HCT116 (cell line): ENCODE results near the gene PDE7B. TPM values are rescaled to one million over a fixed set of nuclear protein-coding genes. Genes with fewer than 3 reads are reported as not detected.
"Not testable (repeated sequence)": the region's sequence is repeated elsewhere in the genome, so short reads cannot be mapped to it uniquely, and the experiment has no call there.

Experiments used
- ATAC-seq: fragments of 200-7000 bp; cut with Tn5 transposase; 2 replicates; pipeline ENCODE4 v1.9.1; 2020; ENCODE audit warnings: mild to moderate bottlenecking, moderate library complexity
- BruUV-seq: library from RNA; stranded (reverse); fragments of 400-500 nt; replicated peaks from 2 replicates; lab custom pipeline; 2021; lab: Mats Ljungman, UMichigan
- CTCF ChIA-PET: fragments of 300-600 bp; sonication (Branson Sonifier 250); formaldehyde crosslinking; loops from one replicate; lab custom pipeline; 2021; ENCODE audit warnings: antibody characterized with exemption; lab: Charles Lee
- POLR2A ChIA-PET: fragments of 300-600, 350-600 bp; sonication (Branson Sonifier 250); formaldehyde crosslinking; loops from one replicate; lab custom pipeline; 2021; ENCODE audit warnings: antibody characterized with exemption; lab: Charles Lee
- RAD21 ChIA-PET, 2 experiments: fragments of 300-600 bp; sonication (Branson Sonifier 250); formaldehyde crosslinking; loops; one replicate each; lab custom pipeline; 2023; ENCODE audit warnings: low total read pairs in 2 of 2; ENCODE audit not compliant: uncharacterized antibody in 2 of 2, unreplicated experiment in 2 of 2, low non-redundant PET in 1 of 2; lab: Charles Lee
- DNase-seq: peaks from one replicate; pipeline ENCODE4 v3.0.0-alpha.2; 2010; ENCODE audit warnings: low read depth, low spot score
- H2AFZ ChIP-seq: fragments of 200-600 bp; shearing (Covaris generic), sonication (generic); 2 replicates; pipeline ENCODE4 v1.6.1; 2017; ENCODE audit warnings: low read depth, mixed run types, mixed read lengths, antibody characterized with exemption, low read length; ENCODE audit not compliant: poor library complexity, severe bottlenecking
- H3K27ac ChIP-seq: 2 replicates; pipeline ENCODE4 v1.5.1; 2012; ENCODE audit warnings: low read depth, low read length
- H3K27me3 ChIP-seq: fragments of 200-600 bp; sonication (generic); 2 replicates; pipeline ENCODE4 v1.6.1; 2016; ENCODE audit warnings: mixed run types, low read length, mixed read lengths; ENCODE audit not compliant: insufficient read depth
- H3K36me3 ChIP-seq, 2 experiments: fragments of 200-500 bp in 1 of 2; fragments of 200-600 bp in 1 of 2; sonication (Bioruptor generic) in 1 of 2; sonication (generic) in 1 of 2; 2 replicates each; pipeline versions ENCODE4 v1.5.1 to v1.6.1; 2014 to 2016; ENCODE audit warnings: low read length in 2 of 2, inconsistent platforms in 1 of 2, mixed read lengths in 1 of 2, mixed run types in 1 of 2; ENCODE audit not compliant: insufficient read depth in 2 of 2, control insufficient read depth in 1 of 2
- H3K4me1 ChIP-seq, 2 experiments: fragments of 200-600 bp in 1 of 2; sonication (generic) in 1 of 2; 2 replicates each; pipeline versions ENCODE4 v1.5.1 to v1.6.1; 2012 to 2017; ENCODE audit warnings: low read length in 2 of 2, inconsistent platforms in 1 of 2, mild to moderate bottlenecking in 1 of 2, mixed read lengths in 1 of 2, mixed run types in 1 of 2, moderate library complexity in 1 of 2; ENCODE audit not compliant: insufficient read depth in 2 of 2, control insufficient read depth in 1 of 2
- H3K4me2 ChIP-seq: fragments of 200-600 bp; sonication (generic); 2 replicates; pipeline ENCODE4 v1.6.1; 2017; ENCODE audit warnings: mixed run types, low read length, mixed read lengths
- H3K4me3 ChIP-seq, 2 experiments: fragments of 200-600 bp in 1 of 2; sonication (generic) in 1 of 2; replicated peaks in 1 of 2; 2 replicates each; pipeline ENCODE4 v1.5.1; 2011 to 2016; ENCODE audit warnings: low read length in 2 of 2, control low read depth in 1 of 2, low read depth in 1 of 2, mild to moderate bottlenecking in 1 of 2, mixed read lengths in 1 of 2, mixed run types in 1 of 2
- H3K79me2 ChIP-seq: fragments of 200-600 bp; sonication (generic); 2 replicates; pipeline ENCODE4 v1.6.1; 2017; ENCODE audit warnings: mild to moderate bottlenecking, mixed run types, low read length, moderate library complexity, mixed read lengths; ENCODE audit not compliant: insufficient read depth
- H3K9ac ChIP-seq: fragments of 200-600 bp; sonication (generic); 2 replicates; pipeline ENCODE4 v1.6.1; 2016; ENCODE audit warnings: low read length, mixed read lengths
- H3K9me2 ChIP-seq: fragments of 200-600 bp; sonication (generic), shearing (Covaris generic); 2 replicates; pipeline ENCODE4 v1.6.1; 2017; ENCODE audit warnings: mixed run types, mild to moderate bottlenecking, moderate library complexity; ENCODE audit not compliant: insufficient read depth
- H3K9me3 ChIP-seq, 2 experiments: fragments of 200-500 bp in 1 of 2; fragments of 200-600 bp in 1 of 2; sonication (Bioruptor generic) in 1 of 2; sonication (generic) in 1 of 2; 2 replicates each; pipeline ENCODE4 v1.6.1; 2014 to 2017; ENCODE audit warnings: low read length in 2 of 2, mixed read lengths in 2 of 2, inconsistent platforms in 1 of 2, low read depth in 1 of 2, mild to moderate bottlenecking in 1 of 2, mixed run types in 1 of 2, moderate library complexity in 1 of 2; ENCODE audit not compliant: control insufficient read depth in 1 of 2, insufficient read depth in 1 of 2
- H4K20me1 ChIP-seq: fragments of 200-600 bp; sonication (generic), shearing (Covaris generic); 2 replicates; pipeline ENCODE4 v1.6.1; 2017; ENCODE audit warnings: mixed run types, mild to moderate bottlenecking, moderate library complexity; ENCODE audit not compliant: insufficient read depth
- CBX3 ChIP-seq: IDR thresholded peaks from 2 replicates; pipeline ENCODE4 v1.6.1; 2012; ENCODE audit warnings: low read depth
- CTCF ChIP-seq, 3 experiments: fragments of 200-600 bp in 1 of 3; sonication (generic) in 1 of 3; IDR thresholded peaks in 2 of 3; conservative IDR thresholded peaks in 1 of 3; 2 replicates each; pipeline ENCODE4 v1.5.1; 2012 to 2017; ENCODE audit warnings: low read depth in 2 of 3, low read length in 2 of 3, antibody characterized with exemption in 1 of 3, borderline replicate concordance in 1 of 3, control low read depth in 1 of 3, mild to moderate bottlenecking in 1 of 3, mixed read lengths in 1 of 3, mixed run types in 1 of 3, moderate library complexity in 1 of 3; ENCODE audit not compliant: insufficient read depth in 1 of 3
- EGR1 ChIP-seq: IDR thresholded peaks from 2 replicates; pipeline ENCODE4 v1.6.1; 2012; ENCODE audit warnings: low read depth
- EZH2phosphoT487 ChIP-seq: fragments of 200-600 bp; IDR thresholded peaks from 2 replicates; pipeline ENCODE4 v1.6.1; 2018; ENCODE audit warnings: antibody characterized with exemption, borderline replicate concordance
- JUND ChIP-seq: IDR thresholded peaks from 2 replicates; pipeline ENCODE4 v1.6.1; 2012
- POLR2AphosphoS5 ChIP-seq: IDR thresholded peaks from 2 replicates; pipeline ENCODE4 v1.6.1; 2011; ENCODE audit warnings: mild to moderate bottlenecking, low read depth, low read length, moderate library complexity
- RAD21 ChIP-seq: IDR thresholded peaks from 2 replicates; pipeline ENCODE4 v1.6.1; 2012; ENCODE audit warnings: low read depth, mild to moderate bottlenecking
- TCF7L2 ChIP-seq: IDR thresholded peaks from 2 replicates; pipeline ENCODE4 v1.7.0; 2011; ENCODE audit warnings: borderline replicate concordance, inconsistent platforms; ENCODE audit not compliant: insufficient read depth, insufficient read length; ENCODE audit errors: extremely low read depth
- YY1 ChIP-seq: IDR thresholded peaks from 2 replicates; pipeline ENCODE4 v1.6.1; 2011; ENCODE audit warnings: low read length, low read depth, moderate library complexity, mild to moderate bottlenecking; ENCODE audit not compliant: insufficient replicate concordance; ENCODE audit errors: extremely low read depth
- ZFX ChIP-seq: fragments of 450-650 bp; IDR thresholded peaks from 2 replicates; pipeline ENCODE4 v1.6.1; 2017
- intact Hi-C: fragments of 100-400 bp; cut with micrococcal nuclease; formaldehyde crosslinking; loops from 2 replicates; pipeline ENCODE4 v1.10.0; 2022
- total RNA-seq: library from RNA; stranded (reverse); gene quantifications from one replicate; pipeline ENCODE4 v1.2.1, GENCODE V29; 2021; ENCODE audit not compliant: unreplicated experiment
- TF ChIP-seq, protein P1 (sequence below): IDR thresholded peaks from 2 replicates; pipeline ENCODE4 v1.6.1; 2011; ENCODE audit warnings: mild to moderate bottlenecking, low read length, moderate library complexity; ENCODE audit not compliant: insufficient replicate concordance; ENCODE audit errors: extremely low read depth
- TF ChIP-seq, protein P2 (sequence below): IDR thresholded peaks from 2 replicates; pipeline ENCODE4 v1.6.1; 2012

PDE7B gene
- total RNA-seq, 1 experiment from 2014 or later = 0.61 TPM

DNA sequence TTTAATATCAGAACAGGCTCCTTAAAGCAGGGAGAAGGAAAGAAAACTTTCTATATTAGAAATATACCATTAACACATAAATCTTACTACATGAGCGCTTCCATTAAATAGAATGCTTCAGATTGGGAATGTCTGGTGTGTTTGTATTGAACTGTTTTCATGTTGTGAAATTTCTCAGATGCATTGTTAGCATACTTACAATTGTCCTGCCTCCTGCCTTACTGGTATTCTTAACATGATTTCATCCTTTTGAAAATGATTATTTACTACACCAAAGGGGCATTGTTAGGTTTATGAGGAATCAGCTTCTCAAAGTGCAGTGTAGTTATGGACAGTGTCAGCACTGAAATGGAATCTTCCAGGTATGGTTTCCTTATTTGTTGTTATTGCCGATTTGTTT lies 253.1 kb downstream of the PDE7B start:
- DNase-seq = no peak

GRCh38 chr6:136105797-136106196 lies 254.3 kb downstream of the PDE7B start:
- H3K36me3 ChIP-seq, CTCF ChIA-PET, ATAC-seq, H3K9ac ChIP-seq, H3K9me3 ChIP-seq, BruUV-seq, H3K4me3 ChIP-seq, intact Hi-C loops, H3K9me2 ChIP-seq, H3K27ac ChIP-seq, DNase-seq, H3K4me2 ChIP-seq, H4K20me1 ChIP-seq, H3K27me3 ChIP-seq, RAD21 ChIA-PET, H2AFZ ChIP-seq, H3K79me2 ChIP-seq, H3K4me1 ChIP-seq, POLR2A ChIA-PET: not testable (repeated sequence)

More for the DNA sequence above, 253.1 kb downstream of the PDE7B start:
- H3K9me2 ChIP-seq = no peaks in the 10 kb centered on the region
- no peak overlapping the region for H2AFZ ChIP-seq
- no peak overlapping the region for H3K4me3 ChIP-seq
- POLR2A ChIA-PET = no interaction called here
- H3K9me3 ChIP-seq = no peaks in the 10 kb centered on the region
- H3K4me2 ChIP-seq = no peak overlapping the region
- H3K9ac ChIP-seq = no peak overlapping the region
- TF ChIP-seq ZFX (no peak), YY1 (no peak), TCF7L2 (no peak), CTCF (IDR thresholded peaks at IDR 0.05 in 2 of 3, conservative IDR thresholded peaks at IDR 0.05 in 1 of 3; ENCODE audit: borderline replicate concordance in 1 of 3, insufficient read depth in 1 of 3, low read depth in 2 of 3, low read length in 2 of 3) (no peak), EZH2phosphoT487 (no peak), EGR1 (no peak), RAD21 (no peak), CBX3 (no peak), JUND (no peak), POLR2AphosphoS5 (no peak)
- TF ChIP-seq, protein P1, sequence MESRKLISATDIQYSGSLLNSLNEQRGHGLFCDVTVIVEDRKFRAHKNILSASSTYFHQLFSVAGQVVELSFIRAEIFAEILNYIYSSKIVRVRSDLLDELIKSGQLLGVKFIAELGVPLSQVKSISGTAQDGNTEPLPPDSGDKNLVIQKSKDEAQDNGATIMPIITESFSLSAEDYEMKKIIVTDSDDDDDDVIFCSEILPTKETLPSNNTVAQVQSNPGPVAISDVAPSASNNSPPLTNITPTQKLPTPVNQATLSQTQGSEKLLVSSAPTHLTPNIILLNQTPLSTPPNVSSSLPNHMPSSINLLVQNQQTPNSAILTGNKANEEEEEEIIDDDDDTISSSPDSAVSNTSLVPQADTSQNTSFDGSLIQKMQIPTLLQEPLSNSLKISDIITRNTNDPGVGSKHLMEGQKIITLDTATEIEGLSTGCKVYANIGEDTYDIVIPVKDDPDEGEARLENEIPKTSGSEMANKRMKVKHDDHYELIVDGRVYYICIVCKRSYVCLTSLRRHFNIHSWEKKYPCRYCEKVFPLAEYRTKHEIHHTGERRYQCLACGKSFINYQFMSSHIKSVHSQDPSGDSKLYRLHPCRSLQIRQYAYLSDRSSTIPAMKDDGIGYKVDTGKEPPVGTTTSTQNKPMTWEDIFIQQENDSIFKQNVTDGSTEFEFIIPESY = no peak
- TF ChIP-seq, protein P2, sequence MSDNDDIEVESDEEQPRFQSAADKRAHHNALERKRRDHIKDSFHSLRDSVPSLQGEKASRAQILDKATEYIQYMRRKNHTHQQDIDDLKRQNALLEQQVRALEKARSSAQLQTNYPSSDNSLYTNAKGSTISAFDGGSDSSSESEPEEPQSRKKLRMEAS = no peak
- H3K27ac ChIP-seq = no peak overlapping the region
- RAD21 ChIA-PET = no interaction called here
- H3K27me3 ChIP-seq = no peaks in the 10 kb centered on the region
- no TSS peak for BruUV-seq
- no peaks in the 10 kb centered on the region for H3K79me2 ChIP-seq
- H3K4me1 ChIP-seq = no peaks in the 10 kb centered on the region
- H3K36me3 ChIP-seq = no peaks in the 10 kb centered on the region
- no peaks in the 10 kb centered on the region for H4K20me1 ChIP-seq
- intact Hi-C loops = no loop called here
- no peak for ATAC-seq
- CTCF ChIA-PET = no interaction called here
